Measurements from ENCODE around the gene C9orf50.
A peak's percentile ranks its signal among the peaks of the same experiment; 100 is the strongest.

The C9orf50 gene

GRCh38 chr9:129626625-129627284, 5.9 kb upstream of the C9orf50 start:
- no peak for DNase-seq (ENCODE audit: insufficient read length, low spot score)
- FAIRE-seq: no peak
- no peak for TF ChIP-seq POLR2A (IDR thresholded peaks at IDR 0.05; ENCODE audit: low read depth, low read length)
- TF ChIP-seq SPI1 (IDR thresholded peaks at IDR 0.05; ENCODE audit: low read depth, low read length): 0 out of 2 replicates have a peak, but pooled peaks have one; percentile 5

GRCh38 chr9:129626079-129626624, 5.3 kb upstream of the C9orf50 start, which contains the start of gene NTMT1:
Gene NTMT1, plus strand, starts transcription at chr9:129626163. Its CDS starts 6,541 bp downstream, at chr9:129632704.
- TF ChIP-seq POLR2AphosphoS5 (IDR thresholded peaks at IDR 0.05; ENCODE audit: low read depth, low read length) (peak; percentile 89), TAF1 (IDR thresholded peaks at IDR 0.05; ENCODE audit: low read depth, low read length) (peak; percentile 76), SPI1 (IDR thresholded peaks at IDR 0.05; ENCODE audit: low read depth, low read length) (0 out of 2 replicates have a peak, but pooled peaks have one; percentile 11), PAX5 (IDR thresholded peaks at IDR 0.05; ENCODE audit: insufficient read depth, low read length, severe bottlenecking) (peak; percentile 60), POLR2A (IDR thresholded peaks at IDR 0.05; ENCODE audit: low read depth, low read length) (peak; percentile 84), POU2F2 (IDR thresholded peaks at IDR 0.05; ENCODE audit: low read depth, low read length) (no peak)
- DNase-seq (ENCODE audit: insufficient read length, low spot score) (peak; percentile 91), FAIRE-seq (peak; percentile 94)

- FAIRE-seq (no peak), DNase-seq (ENCODE audit: insufficient read length, low spot score) (no peak)
- TF ChIP-seq TAF1 (IDR thresholded peaks at IDR 0.05; ENCODE audit: low read depth, low read length) (no peak), POLR2AphosphoS5 (IDR thresholded peaks at IDR 0.05; ENCODE audit: low read depth, low read length) (no peak), SPI1 (IDR thresholded peaks at IDR 0.05; ENCODE audit: low read depth, low read length) (peak; percentile 24; the same call in 1 of the 2 replicates), POLR2A (IDR thresholded peaks at IDR 0.05; ENCODE audit: low read depth, low read length) (no peak), PAX5 (IDR thresholded peaks at IDR 0.05; ENCODE audit: insufficient read depth, low read length, severe bottlenecking) (no peak), POU2F2 (IDR thresholded peaks at IDR 0.05; ENCODE audit: low read depth, low read length) (no peak)
Observed at GRCh38 chr9:129624947-129625346, 4.0 kb upstream of the C9orf50 start.

DNA sequence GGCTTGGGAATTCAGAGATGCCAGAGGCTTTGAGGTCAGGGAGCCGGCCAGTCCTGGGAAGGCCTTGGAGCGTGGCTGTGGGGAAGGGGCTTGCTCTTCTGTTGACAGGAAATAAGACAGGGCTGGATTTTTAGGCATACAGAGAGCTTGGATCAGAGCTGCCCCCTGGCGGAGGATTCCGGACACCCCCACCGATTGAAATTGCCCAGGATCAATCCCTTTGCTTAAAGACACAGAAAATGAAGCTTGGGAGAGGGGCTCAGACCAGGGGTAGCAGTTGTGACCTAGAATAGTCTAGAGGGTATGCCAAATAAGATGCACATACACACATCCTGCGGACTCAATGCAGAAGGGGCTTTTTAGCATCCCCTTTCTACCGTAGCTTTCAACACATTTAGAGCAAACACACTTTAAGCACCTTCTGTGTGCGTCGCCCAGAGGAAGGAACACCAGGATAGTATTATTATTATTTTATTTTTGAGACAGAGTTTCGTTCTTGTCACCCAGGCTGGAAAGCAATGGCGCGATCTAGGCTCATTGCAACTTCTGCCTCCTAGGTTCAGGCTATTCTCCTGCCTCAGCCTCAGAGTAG, 3.4 kb upstream of the C9orf50 start:
- no peak for DNase-seq (ENCODE audit: insufficient read length, low spot score)
- FAIRE-seq: peak; percentile 20
- no peak for TF ChIP-seq POLR2A (IDR thresholded peaks at IDR 0.05; ENCODE audit: low read depth, low read length)

DNA sequence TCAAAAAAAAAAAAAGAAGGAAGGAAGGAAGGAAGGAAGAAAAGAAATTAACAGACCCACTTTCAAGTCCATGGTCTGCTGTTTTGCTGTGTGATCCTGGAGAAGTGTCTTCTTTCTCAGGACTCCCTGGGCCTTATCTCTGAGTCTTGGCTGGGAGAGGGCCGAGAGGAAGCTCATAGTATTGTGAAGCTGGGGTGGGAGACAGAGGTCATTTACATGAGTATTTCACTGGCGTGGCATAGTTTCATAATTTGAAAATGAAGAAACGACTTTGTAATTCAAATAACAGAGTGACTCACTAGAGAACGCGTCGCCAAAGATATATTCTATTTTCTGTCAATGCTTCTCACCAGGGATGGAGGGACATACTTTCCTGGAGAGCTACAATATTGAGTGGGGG, 2.4 kb upstream of the C9orf50 start:
- FAIRE-seq (no peak), DNase-seq (ENCODE audit: insufficient read length, low spot score) (no peak)
- TF ChIP-seq TAF1 (IDR thresholded peaks at IDR 0.05; ENCODE audit: low read depth, low read length) (no peak), SPI1 (IDR thresholded peaks at IDR 0.05; ENCODE audit: low read depth, low read length) (no peak), POU2F2 (IDR thresholded peaks at IDR 0.05; ENCODE audit: low read depth, low read length) (no peak), PAX5 (IDR thresholded peaks at IDR 0.05; ENCODE audit: insufficient read depth, low read length, severe bottlenecking) (no peak), POLR2AphosphoS5 (IDR thresholded peaks at IDR 0.05; ENCODE audit: low read depth, low read length) (no peak), POLR2A (IDR thresholded peaks at IDR 0.05; ENCODE audit: low read depth, low read length) (no peak)

DNA sequence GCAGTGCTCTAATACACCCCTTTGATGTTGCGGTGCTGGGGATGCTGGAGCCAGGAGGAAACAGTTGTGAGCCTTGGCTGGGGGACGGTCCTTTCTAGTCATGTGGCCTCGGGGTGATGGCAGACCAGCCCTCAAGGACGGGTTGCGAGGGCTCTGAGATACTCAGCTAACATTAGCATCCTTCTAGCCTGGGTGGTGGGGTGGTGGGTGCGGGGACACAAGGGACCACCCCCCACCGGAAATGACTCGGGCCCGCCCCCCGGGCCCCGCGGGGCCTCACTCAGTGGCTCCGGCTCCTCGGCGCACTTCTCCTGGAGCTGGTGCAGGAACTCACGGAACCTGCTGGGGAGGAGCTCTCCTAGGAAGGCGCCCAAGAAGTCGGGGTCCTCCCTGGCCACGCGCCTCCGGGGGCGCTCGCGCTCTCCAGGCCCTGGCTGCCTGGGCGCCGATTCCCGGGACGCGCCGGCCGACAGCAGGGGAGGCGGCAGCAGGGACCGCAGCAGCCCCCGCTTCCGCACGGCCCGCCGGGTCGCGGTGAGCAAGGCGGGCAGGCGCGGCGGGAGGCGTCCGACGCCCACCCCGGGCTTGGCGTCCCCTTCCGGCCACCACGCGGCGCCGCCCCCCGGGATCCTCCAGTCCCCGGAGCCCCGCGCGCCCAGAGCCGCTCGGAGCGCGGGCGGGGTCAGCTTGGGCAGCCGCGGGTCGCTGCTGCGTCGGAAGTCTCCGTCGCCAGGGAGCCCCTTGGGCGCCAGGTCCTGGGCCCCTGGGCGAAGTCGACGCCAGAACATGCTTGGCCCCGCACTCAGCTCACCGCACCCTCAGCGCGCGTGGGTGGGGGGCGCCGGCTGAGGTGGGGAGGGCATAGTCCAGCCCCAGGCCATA, 873 bp downstream of the C9orf50 start:
- DNase-seq (ENCODE audit: insufficient read length, low spot score) (no peak), FAIRE-seq (no peak)
- TF ChIP-seq POU2F2 (IDR thresholded peaks at IDR 0.05; ENCODE audit: low read depth, low read length) (no peak), POLR2A (IDR thresholded peaks at IDR 0.05; ENCODE audit: low read depth, low read length) (no peak), TAF1 (IDR thresholded peaks at IDR 0.05; ENCODE audit: low read depth, low read length) (no peak), SPI1 (IDR thresholded peaks at IDR 0.05; ENCODE audit: low read depth, low read length) (no peak), PAX5 (IDR thresholded peaks at IDR 0.05; ENCODE audit: insufficient read depth, low read length, severe bottlenecking) (no peak), POLR2AphosphoS5 (IDR thresholded peaks at IDR 0.05; ENCODE audit: low read depth, low read length) (no peak)

DNA sequence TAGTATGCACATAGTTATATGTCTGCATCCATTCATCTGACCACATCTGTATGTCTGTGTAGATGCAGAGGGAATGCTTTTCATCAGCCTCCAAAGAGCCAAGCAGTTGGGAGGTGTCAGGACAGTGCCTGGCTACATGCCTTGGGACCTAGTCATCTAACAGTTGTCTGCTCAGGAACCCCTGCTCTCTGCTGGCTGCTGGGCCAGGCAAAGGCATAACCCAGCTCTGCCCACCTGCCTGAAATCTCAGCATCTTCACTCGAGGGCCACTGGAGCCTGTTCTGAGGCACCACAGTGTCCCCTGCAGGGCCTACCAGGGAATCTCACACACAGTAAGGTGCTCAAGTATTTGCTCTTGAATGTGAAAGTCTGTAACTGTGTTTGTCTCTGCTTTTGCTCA, 3.7 kb downstream of the C9orf50 start:
- FAIRE-seq: no peak
- DNase-seq (ENCODE audit: insufficient read length, low spot score): no peak
- TF ChIP-seq POU2F2 (IDR thresholded peaks at IDR 0.05; ENCODE audit: low read depth, low read length) (no peak), PAX5 (IDR thresholded peaks at IDR 0.05; ENCODE audit: insufficient read depth, low read length, severe bottlenecking) (no peak)

DNA sequence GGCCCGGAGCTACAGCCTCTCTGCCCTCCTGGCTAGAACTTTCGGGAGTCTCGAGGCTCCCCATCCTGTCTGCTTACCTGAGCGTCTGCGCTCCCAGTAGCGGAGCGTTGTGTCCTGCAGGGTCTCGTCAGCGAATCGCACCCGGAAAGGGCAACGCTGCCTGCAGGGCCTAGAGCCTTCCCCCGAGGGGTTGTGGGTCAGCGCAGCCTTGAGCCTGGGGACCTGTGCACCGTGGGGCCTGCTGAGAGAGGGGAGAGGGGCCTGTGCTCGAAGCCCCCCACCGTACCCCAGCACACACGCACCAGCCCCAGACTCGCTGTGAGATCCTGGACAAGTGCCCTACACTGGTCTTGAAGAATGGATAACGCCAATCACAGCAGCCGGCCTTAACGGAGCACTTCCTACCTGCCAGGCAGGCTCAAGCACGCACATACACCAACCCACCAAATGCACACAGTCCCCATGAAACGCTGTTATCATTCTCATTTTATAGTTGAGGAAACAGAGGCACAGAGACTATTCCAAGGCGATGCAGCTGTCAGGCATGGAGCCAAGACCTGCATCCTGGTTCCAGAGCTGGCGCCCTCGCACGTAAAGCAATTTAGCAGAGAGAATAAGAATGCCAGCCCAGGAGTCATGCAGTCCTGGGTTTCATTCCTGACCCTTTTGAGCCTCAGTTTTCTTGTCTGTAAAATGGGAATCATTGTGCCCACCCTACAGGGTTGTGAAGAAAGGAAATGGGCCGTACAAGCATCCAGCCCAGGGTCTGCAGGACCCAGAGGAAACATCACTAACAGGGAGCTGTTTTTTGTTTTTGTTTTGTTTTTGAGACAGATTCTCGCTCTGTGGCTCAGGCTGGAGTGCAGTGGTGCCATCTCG, 5.3 kb downstream of the C9orf50 start:
- DNase-seq (ENCODE audit: insufficient read length, low spot score) (no peak), FAIRE-seq (no peak)
- TF ChIP-seq POLR2AphosphoS5 (IDR thresholded peaks at IDR 0.05; ENCODE audit: low read depth, low read length): no peak
- TF ChIP-seq POLR2A (IDR thresholded peaks at IDR 0.05; ENCODE audit: low read depth, low read length): no peak
- no peak for TF ChIP-seq SPI1 (IDR thresholded peaks at IDR 0.05; ENCODE audit: low read depth, low read length)
- no peak for TF ChIP-seq PAX5 (IDR thresholded peaks at IDR 0.05; ENCODE audit: insufficient read depth, low read length, severe bottlenecking)
- no peak for TF ChIP-seq TAF1 (IDR thresholded peaks at IDR 0.05; ENCODE audit: low read depth, low read length)
- TF ChIP-seq POU2F2 (IDR thresholded peaks at IDR 0.05; ENCODE audit: low read depth, low read length): no peak

GRCh38 chr9:129614932-129615331, 6.0 kb downstream of the C9orf50 start:
- FAIRE-seq (no peak), DNase-seq (ENCODE audit: insufficient read length, low spot score) (no peak)
- TF ChIP-seq SPI1 (IDR thresholded peaks at IDR 0.05; ENCODE audit: low read depth, low read length) (no peak), POLR2A (IDR thresholded peaks at IDR 0.05; ENCODE audit: low read depth, low read length) (no peak), PAX5 (IDR thresholded peaks at IDR 0.05; ENCODE audit: insufficient read depth, low read length, severe bottlenecking) (no peak), TAF1 (IDR thresholded peaks at IDR 0.05; ENCODE audit: low read depth, low read length) (no peak), POLR2AphosphoS5 (IDR thresholded peaks at IDR 0.05; ENCODE audit: low read depth, low read length) (no peak), POU2F2 (IDR thresholded peaks at IDR 0.05; ENCODE audit: low read depth, low read length) (no peak)

Data from GM12891 (cell line).